HG02840 (cell line): ENCODE measurements around the gene CREB5.

Experiments used
- ATAC-seq: cut with Tn5 transposase; IDR thresholded peaks from one replicate; pipeline ENCODE4 v1.9.1; 2021; ENCODE audit warnings: mild to moderate bottlenecking, moderate library complexity, moderate number of reproducible peaks; ENCODE audit not compliant: unreplicated experiment, low FRiP score

The CREB5 gene

DNA sequence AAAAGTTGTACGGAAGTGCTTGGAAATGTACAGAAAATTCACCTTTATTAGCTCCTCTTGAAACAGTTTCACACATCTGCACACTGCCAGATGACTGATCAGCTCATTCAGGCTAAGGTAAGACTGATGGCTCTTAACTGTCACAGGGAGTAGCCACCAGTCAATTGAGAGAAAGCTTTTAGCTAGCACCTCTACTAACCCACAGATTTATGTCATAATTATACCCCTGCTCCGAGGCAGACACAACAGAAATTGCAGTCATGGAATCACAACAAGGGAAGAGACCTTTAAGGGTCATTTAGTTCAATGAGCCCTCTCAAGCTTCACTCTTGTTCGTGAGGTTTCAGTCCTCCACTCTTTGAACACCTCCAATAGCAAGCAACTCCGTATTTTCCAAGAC is 310.4 kb downstream of the CREB5 start:
- ATAC-seq = no peak

DNA sequence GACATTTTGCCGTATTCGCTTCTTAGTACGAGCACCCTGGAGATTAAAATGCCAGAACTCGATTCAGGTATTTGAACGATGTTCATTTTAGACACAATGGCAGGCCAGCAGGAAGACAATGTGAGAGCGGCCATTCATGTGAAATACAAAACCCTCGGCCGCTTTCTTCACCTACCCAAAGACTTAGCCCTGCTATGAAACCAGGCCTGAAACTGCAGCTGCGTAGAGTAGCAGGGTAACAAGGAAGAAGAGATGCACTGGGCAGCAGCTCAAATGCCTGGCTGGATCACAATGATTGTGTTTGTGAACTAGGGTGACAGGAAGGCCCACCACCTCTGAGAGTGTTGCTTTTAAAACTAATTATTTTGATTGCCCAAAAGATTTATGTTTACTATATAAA is 311.0 kb downstream of the CREB5 start:
- no peak for ATAC-seq

DNA sequence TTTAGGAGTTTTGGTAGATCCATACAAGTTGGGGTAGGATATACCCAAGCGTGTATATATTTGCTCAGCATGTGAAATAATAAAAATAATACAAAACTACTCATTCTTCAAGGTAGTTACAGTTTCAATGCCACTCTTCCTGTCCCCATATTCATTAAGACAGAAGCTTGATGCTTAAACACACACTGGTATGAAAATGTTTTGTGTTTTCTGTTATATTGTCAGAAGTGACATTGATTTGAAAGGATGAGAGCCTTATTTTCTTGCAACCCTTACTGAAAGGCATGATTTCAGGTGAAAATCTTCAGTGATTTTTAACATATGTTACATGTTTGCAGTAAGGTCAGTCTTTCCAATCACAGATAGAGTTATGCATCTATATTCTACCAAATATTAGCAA is 312.2 kb downstream of the CREB5 start:
- ATAC-seq = no peak

DNA sequence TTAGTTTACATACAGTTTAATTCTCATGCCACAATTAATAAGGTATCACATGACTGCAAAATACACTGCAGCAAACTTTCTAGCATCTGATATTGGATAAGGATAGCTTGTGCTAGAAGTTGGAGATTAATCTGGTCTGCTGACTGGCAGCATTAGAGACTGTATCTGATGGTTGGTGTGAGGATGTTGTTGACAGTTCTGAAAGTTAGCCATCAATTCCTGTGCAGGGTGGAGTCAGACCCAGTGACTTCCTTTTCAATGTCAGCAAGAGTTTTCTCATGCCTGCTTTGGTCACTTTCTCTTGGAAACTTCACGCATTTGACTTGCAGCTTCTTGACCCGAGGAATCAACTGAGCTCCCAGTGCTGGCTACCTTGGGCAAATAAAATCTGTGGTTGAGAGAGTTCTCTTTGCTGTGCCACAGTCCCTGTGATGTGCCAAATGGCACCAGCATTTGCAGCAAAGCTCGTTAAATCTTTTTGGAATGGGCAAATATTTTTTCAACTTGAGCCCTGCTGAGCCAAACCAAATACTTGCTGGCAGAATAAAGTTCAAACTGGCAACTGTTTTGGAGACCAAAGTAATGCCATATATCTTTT is 312.8 kb downstream of the CREB5 start:
- ATAC-seq = no peak

DNA sequence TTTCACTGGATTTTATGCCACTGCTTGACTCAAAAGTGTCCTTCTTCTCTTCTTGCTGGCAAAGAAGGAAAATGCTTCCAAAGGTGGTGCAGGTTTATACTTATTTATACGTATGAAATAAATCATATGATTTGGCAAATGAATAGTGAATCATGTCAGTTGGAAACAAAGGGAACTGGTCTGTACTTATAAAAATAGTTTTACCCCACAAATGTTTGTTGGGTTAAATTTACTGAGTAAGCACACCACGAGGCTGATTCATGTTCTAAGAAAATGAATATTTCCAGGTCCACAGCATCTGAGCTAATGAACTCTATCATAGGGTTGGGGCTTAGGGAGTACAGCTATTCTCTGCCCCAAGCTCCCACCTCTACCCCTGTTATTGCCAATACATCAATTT is 313.6 kb downstream of the CREB5 start:
- no peak for ATAC-seq

DNA sequence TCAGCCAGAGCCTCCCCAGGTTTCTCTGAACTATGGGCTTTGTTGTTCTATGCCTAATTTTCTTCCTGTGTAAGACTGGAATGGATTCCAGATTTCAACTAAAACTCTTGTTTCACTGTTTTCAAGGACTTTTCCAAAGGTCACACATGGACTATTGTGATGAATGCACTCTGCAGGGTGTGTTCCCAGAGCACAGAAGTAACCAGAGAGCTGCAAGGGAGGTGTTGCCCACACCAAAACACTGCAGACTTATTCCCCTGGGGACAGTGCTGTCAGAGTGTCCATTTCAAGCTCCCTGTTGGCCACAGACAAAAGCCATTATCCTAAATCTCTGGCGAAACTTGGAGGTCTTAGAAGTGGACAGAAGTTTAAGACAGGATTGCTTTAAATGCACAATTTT is 314.2 kb downstream of the CREB5 start:
- no peak for ATAC-seq

DNA sequence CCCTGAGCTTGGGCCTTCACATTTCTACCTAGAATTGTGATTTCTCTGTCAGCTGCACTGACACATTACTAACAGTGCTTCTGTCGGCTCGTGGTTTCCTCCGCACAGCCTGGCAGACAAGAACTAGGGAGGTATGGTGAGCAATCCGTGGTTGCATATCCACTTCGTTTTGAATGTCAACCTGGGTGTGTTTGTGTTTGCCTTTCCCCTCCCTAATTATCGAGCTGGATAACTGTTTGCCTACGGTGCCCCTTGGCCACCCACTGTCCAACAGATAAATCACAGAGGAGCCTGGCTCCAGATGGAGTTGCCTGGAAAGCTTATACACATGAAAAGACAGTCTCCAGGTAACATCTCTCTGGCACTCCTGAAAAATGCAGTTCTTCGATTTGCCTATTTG is 317.0 kb downstream of the CREB5 start:
- no peak for ATAC-seq

DNA sequence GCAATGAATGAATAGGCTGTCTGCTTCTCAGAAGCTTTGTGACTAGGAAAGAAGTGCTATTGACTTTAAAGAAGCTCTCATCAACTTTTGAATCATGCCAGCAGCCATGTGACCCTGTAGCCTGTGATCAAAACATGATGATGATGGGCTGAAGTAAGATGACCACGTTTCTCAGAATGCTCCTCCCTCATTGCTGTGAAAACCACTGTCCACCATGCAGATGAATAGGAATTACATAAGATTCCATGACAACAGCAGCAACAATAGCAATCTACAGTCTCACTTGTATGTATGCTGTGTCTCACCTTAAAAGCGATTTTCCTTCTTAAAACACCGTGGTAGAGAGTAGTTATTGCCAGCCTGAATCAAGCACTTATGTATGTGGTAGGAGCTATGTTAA is 317.4 kb downstream of the CREB5 start:
- ATAC-seq = no peak

DNA sequence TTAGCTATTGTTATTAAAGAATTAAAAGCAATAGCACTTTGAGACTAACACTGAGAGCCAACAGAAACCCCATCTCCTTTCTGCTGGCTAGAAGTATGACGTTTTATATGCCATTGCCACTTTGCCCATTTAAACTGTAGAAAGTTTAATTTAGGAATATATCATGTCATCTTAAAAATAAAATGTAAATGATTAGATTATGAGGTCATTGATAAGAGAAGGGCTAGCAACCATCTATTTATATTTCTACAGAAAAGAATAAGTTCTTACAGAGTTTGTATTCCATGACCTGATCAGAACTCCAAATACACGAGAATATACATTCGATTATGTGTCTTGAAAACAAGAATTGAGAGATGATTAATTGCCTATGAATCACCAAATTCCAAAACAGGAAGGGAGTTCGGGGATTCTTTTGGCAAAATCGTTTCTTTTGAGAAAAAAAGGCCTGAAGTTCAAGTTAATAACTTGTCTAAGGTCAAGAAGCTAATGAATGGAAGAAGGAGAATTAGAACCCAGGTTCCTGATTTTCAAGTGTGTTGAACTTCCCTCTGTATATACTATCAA is 318.9 kb downstream of the CREB5 start:
- ATAC-seq = no peak

DNA sequence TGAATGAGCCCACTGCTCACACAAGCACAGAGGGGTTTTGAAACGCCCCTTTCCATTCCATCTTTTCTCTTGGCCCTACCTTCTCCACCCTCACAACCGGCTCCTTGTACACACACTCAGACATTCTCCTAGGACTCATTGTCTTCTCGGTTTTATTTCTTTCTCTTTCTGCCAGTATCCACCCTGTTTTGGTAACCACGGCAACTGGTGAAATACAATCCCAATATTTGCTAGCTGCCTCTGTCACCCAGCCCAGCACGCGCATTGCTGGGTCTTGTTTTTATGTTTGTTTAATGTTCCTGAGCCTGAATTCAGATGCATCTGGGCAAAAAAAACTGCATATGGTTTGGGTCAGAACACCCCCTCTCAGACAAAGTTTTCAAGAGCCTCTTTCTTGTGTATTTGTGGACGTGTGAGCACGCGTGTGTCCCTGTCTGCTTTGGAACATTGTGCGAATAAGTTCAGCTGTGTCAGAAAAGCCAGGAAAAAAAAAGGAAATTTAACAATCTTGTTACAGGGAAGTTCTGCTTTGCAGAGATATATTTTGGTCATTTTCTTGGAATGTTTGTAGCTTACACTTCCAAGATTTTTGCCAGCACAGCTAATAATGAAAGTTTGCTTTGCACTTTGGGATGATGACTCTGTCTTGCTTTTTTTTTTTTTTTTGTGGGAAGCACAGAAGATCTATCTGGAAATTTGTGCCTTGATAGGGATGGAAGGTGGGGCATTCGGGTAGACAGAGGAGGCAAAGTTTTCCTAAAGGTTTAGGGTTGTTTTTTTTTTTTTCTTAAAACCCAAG is 320.0 kb downstream of the CREB5 start:
- ATAC-seq = no peak

DNA sequence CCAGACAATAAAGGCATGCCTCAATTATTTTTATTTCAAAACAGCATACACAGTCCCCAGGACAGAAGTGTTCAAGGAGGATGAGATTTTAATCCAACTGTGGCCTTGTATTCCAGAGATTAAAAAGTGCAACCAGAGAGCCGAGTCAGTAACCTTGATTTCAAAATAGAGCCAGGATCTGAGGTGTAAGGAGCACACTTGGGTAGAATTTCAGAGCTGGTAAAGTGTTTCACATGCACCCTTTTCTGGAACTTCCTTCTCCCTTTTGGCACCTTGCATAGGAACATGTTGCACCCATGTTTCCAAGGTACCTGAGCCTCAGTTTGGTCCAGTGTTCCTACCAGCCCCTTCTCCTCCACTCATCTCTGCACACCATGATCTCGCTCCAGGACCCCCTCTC is 320.7 kb downstream of the CREB5 start:
- ATAC-seq = no peak

DNA sequence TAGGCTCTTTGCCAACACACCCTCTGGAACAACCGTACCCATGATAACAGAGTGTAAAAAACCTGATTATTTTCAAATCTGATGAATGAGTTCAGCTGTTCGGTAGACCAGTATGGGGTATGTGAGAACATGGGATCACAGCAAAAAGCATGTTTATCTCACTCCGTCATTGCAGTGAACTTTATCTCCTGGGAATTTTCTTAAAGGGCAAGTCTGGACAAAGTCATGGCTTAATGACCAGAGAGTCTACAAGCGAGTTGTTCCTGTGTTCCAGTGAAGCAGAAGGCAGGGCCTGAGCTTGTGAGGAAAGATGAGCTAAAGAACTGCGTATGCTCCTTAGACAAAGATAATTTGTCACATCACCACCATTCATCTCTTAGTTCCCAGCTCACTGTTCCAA is 326.1 kb downstream of the CREB5 start:
- ATAC-seq = no peak

DNA sequence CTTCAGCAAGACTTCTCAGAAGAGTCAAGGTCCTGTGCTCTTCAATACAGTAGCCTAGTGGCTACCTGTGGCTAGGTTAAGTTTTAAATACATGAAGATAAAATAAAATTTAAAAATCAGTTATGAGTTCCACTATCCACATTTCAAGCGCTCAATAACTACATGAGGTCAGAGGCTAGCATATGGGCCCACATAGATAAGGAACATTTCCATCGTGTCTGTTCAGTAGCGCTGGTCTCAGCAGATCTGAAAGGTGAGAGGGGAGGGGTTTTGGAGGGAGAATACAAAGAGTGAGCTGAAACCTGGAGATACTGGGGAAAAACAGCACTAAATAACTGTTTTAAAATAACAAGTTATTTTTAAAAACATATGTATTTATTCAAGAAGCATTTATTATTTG is 326.8 kb downstream of the CREB5 start:
- no peak for ATAC-seq

DNA sequence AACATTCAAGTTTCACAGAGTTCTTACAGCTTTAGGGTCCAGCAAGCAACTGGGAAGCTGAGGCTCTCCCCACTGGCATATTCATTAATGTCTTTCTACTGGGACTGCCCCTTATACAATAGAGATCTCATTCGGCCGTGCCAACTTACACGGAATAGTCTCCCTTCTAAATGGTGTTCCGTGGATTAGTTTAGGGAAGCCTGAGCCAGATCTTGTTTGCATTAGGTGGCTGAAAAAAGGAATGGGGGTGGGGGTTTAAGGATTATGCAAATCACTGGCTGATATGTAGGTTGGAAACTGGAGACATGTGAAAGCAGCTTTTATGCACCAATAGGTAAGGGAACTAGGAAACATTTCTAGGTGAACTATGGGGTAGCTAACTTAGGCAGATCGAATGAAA is 327.5 kb downstream of the CREB5 start:
- no peak for ATAC-seq

DNA sequence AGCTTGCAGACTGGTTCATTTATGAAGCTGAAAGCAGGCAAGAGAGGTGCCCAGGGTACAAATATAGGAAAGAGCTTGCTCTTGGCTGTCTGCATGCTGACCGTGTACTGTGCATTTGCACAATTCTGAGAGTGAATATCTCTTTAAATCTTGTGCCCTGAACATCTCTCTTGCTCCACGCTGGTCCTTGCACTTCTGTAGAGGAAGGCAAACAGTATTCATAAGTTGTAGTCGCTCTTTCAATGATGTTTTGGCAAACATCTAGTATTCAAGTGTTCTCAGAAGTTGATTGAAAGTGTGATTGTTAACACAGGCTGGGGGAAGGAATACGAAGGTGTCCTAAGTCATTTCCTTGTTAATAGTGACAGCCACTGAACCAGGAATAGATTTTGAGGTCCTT is 332.6 kb downstream of the CREB5 start:
- no peak for ATAC-seq

DNA sequence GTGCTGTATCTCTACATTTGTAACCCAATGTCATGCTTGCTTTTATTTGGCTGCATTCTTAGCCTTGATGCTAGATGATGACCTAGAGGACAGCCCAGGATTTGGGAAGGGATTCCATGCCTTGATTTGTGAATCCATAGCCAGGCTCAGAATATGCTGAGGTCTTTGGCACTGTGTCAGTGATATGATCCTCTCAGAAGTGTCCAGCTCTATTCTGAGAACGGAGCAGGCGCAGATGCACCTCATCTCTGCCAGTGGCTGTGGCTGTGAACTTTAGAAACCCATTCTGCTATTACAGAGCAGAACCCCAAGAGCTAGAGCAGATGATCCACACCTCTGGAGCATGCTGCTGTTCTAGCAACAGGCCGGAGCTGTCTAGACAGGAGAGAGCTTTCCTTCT is 333.0 kb downstream of the CREB5 start:
- no peak for ATAC-seq

DNA sequence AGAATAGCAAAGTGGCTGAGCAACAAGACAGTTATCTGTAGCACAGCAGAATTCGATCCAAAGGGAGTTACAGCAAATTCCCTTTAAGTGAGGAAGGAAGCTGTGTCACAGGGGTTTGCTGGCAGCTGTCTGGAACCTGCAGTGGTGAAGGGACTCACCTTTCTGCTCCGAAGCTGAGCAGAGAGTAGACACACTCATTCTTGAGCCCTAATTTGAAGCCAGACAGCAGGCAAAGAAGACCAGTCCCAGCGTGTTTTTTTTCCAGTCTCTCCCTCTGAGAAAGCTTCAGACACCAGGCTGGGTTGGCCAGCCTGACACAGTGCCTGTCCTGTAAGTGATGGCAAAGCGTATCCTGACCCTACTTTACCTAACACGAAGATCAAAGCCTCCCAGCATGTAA is 335.1 kb downstream of the CREB5 start:
- no peak for ATAC-seq

DNA sequence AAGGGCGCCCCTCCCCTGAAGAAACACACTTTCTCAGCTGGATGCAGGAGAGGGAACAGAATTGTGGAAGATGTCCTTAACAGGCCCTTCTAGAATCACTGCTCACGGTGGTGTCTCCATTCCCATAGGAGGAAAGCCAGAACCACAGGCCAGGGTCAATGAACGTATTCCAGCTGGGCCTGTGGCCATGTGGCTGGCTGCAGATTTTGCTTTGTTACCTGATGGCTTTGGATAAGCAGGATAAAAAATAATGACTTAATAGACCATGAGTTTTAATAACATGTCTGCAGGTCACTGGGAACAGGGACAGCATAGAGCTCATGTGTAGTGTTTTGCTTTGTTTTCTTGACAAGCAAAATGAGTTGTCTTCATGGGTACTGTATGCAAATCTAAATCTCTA is 335.5 kb downstream of the CREB5 start:
- ATAC-seq = no peak

DNA sequence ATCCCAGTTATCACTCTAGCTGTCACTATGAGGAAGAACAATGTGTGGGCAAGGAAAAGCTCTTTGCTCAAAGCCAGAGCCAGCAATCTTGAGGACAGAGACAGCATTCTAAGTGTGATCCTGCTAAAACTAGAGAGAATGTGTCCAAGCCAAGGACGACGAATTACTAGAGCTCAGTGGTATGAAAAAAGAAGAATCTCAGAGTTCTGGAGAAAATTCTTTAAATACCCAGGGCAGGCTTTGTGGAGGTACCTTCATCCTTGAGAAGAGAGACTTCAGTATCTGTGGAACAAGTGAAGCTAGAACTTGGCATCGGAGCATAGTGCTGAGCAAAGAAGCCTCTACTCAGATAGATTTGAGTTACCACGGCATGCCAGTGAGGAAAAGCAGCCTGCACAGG is 336.0 kb downstream of the CREB5 start:
- no peak for ATAC-seq

DNA sequence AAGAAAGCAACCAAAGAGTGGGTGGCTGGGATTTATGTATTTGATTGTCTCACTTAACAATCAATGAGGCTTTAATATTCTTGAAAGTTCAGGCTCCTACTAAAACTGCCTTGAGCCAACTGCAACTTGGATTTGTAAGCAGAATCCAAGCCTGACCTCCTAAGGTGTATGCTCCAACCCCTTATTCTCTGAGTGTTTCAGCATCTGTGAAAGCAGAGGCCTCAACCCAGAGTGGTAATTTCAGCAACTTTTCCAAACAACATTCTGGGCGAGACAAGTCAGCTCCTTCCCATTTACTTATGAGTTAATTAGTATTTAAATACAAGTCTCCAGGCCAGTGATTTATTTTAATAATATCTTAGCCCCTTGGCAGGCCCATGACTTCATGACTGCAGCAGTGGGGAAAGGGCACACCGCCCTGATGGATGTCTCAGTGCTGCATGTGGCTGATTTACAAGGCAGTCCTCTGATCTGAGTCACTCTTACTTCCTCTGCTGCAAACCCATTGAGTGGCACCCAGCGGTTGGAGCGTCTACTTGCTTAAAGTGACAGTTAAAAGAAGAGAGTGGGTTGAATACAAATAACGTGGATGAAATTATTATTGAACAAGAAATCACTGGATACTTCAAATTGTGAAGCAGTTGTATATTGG is 336.7 kb downstream of the CREB5 start:
- ATAC-seq = no peak

DNA sequence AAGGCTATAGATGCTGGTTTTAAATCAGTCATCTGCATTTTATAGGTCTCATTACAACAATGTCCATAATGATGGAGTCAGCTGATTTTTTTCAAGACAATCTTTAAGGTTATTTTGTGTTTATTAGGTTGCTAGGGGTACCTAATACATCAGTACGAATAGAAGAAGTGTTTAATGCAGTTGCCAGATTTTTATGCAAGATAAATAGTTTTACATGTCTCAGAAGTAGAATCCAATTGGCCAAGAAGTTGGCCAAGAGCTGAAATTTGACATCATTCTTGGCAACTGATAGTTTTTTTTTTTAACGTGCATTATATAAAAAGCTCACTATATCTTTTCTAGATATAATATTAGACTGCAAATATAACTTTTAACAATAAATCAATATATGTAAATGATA is 337.3 kb downstream of the CREB5 start:
- no peak for ATAC-seq

DNA sequence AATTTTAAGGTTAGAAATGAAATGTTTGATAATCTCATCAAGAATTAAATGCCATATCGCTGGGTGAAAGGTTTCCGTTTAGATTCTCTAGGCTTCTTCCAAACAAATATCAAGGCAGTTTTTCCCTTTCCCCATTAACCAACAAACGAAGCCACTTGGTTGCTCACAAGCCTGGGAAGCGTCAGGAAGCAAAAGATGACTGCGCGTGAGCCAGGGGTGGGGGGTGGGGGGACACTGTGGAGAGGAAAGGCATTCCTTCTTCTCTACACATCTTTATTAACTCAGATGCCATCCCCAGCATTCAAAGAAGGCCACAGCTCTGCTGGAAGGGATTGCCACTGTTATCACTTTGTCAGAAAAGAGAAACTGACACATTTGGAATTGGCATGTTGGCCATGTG is 338.7 kb downstream of the CREB5 start:
- no peak for ATAC-seq
